Lower lobe of right lung (tissue), 2 donors: ENCODE results near the gene APBB2. TPM values are rescaled to one million over a fixed set of nuclear protein-coding genes. Genes with fewer than 3 reads are reported as not detected.

ENCODE experiments used
- ATAC-seq, 2 donors: fragments of 200-7000 bp; cut with Tn5 transposase; one replicate each; pipeline ENCODE4 v1.9.1; 2020 to 2022; ENCODE audit warnings: mild to moderate bottlenecking in 2 of 2, moderate library complexity in 2 of 2
- DNase-seq: peaks from one replicate; pipeline ENCODE4 v3.0.0-alpha.2; 2020
- H3K27ac ChIP-seq: fragments of 200-600 bp; one replicate; pipeline ENCODE4 v1.8.0; 2022
- H3K27me3 ChIP-seq: fragments of 200-600 bp; one replicate; pipeline ENCODE4 v1.8.0; 2022; ENCODE audit warnings: low read depth
- H3K36me3 ChIP-seq: fragments of 200-600 bp; one replicate; pipeline ENCODE4 v1.8.0; 2022; ENCODE audit warnings: mild to moderate bottlenecking
- H3K4me1 ChIP-seq: fragments of 200-600 bp; one replicate; pipeline ENCODE4 v1.8.0; 2022
- H3K4me3 ChIP-seq: fragments of 200-600 bp; one replicate; pipeline ENCODE4 v1.8.0; 2022; ENCODE audit warnings: mild to moderate bottlenecking
- H3K9me3 ChIP-seq: fragments of 200-600 bp; one replicate; pipeline ENCODE4 v1.8.0; 2022
- CTCF ChIP-seq: fragments of 200-600 bp; IDR thresholded peaks from one replicate; pipeline ENCODE4 v1.8.0; 2022; ENCODE audit warnings: antibody characterized with exemption, mild to moderate bottlenecking
- intact Hi-C: fragments of 100-400 bp; cut with DNase I; formaldehyde crosslinking; loops from one replicate; pipeline ENCODE4 v1.11.0; 2022
- total RNA-seq: library from RNA; stranded (reverse); fragmentation: NEBNext Ultra II Directional; extraction: Animal tissue kit (Norgen Biotek cat#: 25700); gene quantifications from one replicate; pipeline ENCODE4 v1.2.1, GENCODE V29; 2021
- donor health status: DM: no; HTN: yes; CAD: no; lungs with severe emphysema.

Gene APBB2
- total RNA-seq, 1 donor from 2014 or later: 59.3 TPM

GRCh38 chr4:41196633-41197332 is 17.6 kb downstream of the APBB2 start:
- Histone ChIP-seq H3K36me3 (no peaks in the 10 kb centered on the region), H3K27me3 (no peaks in the 10 kb centered on the region), H3K4me1 (peaks cover 4% of the 10 kb centered on the region), H3K9me3 (no peaks in the 10 kb centered on the region), H3K27ac (no peak overlapping the region), H3K4me3 (no peak overlapping the region)
- DNase-seq: no peak
- intact Hi-C loops: no loop called here
- ATAC-seq: no peak
- TF ChIP-seq CTCF: no peak

GRCh38 chr4:41192136-41192535 is 22.2 kb downstream of the APBB2 start:
- Histone ChIP-seq H3K36me3 (no peaks in the 10 kb centered on the region), H3K27me3 (no peaks in the 10 kb centered on the region), H3K4me3 (no peak overlapping the region), H3K4me1 (peaks cover 7% of the 10 kb centered on the region), H3K27ac (no peak overlapping the region), H3K9me3 (no peaks in the 10 kb centered on the region)
- DNase-seq (no peak), ATAC-seq (no peak)
- no peak for TF ChIP-seq CTCF
- intact Hi-C loops: no loop called here

GRCh38 chr4:41189666-41190065 is 24.7 kb downstream of the APBB2 start:
- H3K27me3 ChIP-seq: no peaks in the 10 kb centered on the region
- intact Hi-C loops: no loop called here
- H3K4me1 ChIP-seq: peaks cover 30% of the 10 kb centered on the region
- no peak for ATAC-seq
- no peak overlapping the region for H3K27ac ChIP-seq
- no peaks in the 10 kb centered on the region for H3K36me3 ChIP-seq
- no peak for DNase-seq
- H3K9me3 ChIP-seq: no peaks in the 10 kb centered on the region
- no peak for TF ChIP-seq CTCF
- H3K4me3 ChIP-seq: no peak overlapping the region

GRCh38 chr4:41189076-41189475 is 25.3 kb downstream of the APBB2 start:
- Histone ChIP-seq H3K4me3 (no peak overlapping the region), H3K36me3 (no peaks in the 10 kb centered on the region), H3K9me3 (no peaks in the 10 kb centered on the region), H3K4me1 (peaks cover 30% of the 10 kb centered on the region), H3K27me3 (no peaks in the 10 kb centered on the region), H3K27ac (no peak overlapping the region)
- ATAC-seq (no peak), DNase-seq (no peak)
- intact Hi-C loops: no loop called here
- TF ChIP-seq CTCF: no peak

DNA sequence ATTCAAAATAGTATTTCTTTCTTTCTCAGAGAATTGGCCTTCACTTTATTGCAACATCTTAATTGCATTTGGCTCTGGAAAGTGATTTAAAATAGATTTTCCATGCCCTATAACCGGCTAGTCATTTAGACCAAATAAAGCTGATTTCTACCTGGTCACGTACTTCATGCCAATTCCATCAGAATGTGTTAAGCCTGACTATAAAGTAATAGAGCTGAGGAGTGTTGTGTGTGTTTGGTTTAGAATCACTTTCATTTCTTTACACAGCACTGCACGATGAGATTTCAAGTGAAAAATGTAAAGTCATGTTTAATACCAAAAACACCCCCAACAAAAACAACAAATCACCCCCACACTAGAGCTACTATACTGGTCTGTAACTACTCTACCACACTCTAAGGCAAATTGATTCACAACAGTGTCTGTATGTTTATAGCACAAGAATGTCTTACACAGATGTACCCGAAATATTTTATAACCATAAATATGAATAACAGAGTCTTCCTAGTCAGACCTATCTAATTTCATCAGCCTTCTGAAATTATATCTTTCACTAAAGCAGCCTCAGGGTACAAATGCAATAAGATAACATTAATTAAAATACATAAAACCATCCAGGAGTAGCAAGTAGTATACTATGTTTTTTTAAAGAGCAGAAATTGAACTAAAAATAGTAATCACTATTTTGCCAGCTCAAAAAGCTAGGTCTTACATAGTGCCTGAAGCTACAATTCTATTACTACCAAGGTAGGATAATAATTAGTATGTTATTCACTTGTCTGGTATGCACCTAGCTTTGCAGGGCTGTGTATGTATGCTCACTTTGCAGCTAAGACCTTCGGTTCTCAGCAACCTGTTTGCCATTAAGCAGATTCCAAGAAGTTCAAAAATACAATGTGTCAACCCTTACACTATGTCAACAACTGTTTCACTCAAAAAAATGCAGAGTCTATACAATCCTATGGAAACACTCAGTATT is 28.4 kb downstream of the APBB2 start:
- no peaks in the 10 kb centered on the region for H3K36me3 ChIP-seq
- peaks cover 27% of the 10 kb centered on the region for H3K4me1 ChIP-seq
- no peak overlapping the region for H3K4me3 ChIP-seq
- no peaks in the 10 kb centered on the region for H3K27me3 ChIP-seq
- TF ChIP-seq CTCF: no peak
- DNase-seq (no peak), ATAC-seq (peak in 1 of 2 donors; percentile 67)
- intact Hi-C loops: no loop called here
- H3K9me3 ChIP-seq: no peaks in the 10 kb centered on the region
- no peak overlapping the region for H3K27ac ChIP-seq
